H54 (cell line): ENCODE results near the gene PHOX2B.
"Not testable (repeated sequence)": the region's sequence is repeated elsewhere in the genome, so short reads cannot be mapped to it uniquely, and the experiment has no call there.

ENCODE experiments used
- DNase-seq: peaks from one replicate; pipeline ENCODE4 v3.0.0; 2011; ENCODE audit warnings: low spot score, mixed read lengths; ENCODE audit not compliant: insufficient read length
- FAIRE-seq: peaks from 3 replicates; lab custom pipeline; 2011; peaks lifted over from hg19 to GRCh38; lab: Jason Lieb, UNC
- POLR2A ChIP-seq: IDR thresholded peaks from 2 replicates; pipeline ENCODE4 v1.6.1; 2011; ENCODE audit warnings: low read depth, mild to moderate bottlenecking, low read length

Gene PHOX2B

GRCh38 chr4:41744572-41745291 is 3.8 kb downstream of the PHOX2B start:
- TF ChIP-seq POLR2A: no peak
- FAIRE-seq (no peak), DNase-seq (no peak)

- TF ChIP-seq POLR2A: no peak
- DNase-seq (no peak), FAIRE-seq (no peak)
These were observed 7.2 kb downstream of the PHOX2B start for GRCh38 chr4:41741354-41741753.

- DNase-seq, FAIRE-seq: not testable (repeated sequence)
These were observed 11.0 kb downstream of the PHOX2B start for GRCh38 chr4:41737491-41737890.

- no peak for DNase-seq
- peak; percentile 50 for FAIRE-seq
- TF ChIP-seq POLR2A: no peak
These were observed 14.2 kb downstream of the PHOX2B start for GRCh38 chr4:41734371-41734770.

GRCh38 chr4:41731569-41732126 is 16.9 kb downstream of the PHOX2B start:
- FAIRE-seq (no peak), DNase-seq (no peak)

GRCh38 chr4:41728573-41728913 is 20.0 kb downstream of the PHOX2B start:
- FAIRE-seq: no peak
- TF ChIP-seq POLR2A: no peak
- no peak for DNase-seq

More at GRCh38 chr4:41731569-41732126, 16.9 kb downstream of the PHOX2B start:
- no peak for TF ChIP-seq POLR2A

- DNase-seq: no peak
- no peak for FAIRE-seq
- no peak for TF ChIP-seq POLR2A
These were observed 20.5 kb downstream of the PHOX2B start for GRCh38 chr4:41727861-41728572.

- TF ChIP-seq POLR2A: no peak
- no peak for DNase-seq
- no peak for FAIRE-seq
These were observed 23.3 kb downstream of the PHOX2B start for GRCh38 chr4:41725254-41725653.

- DNase-seq: no peak
- no peak for TF ChIP-seq POLR2A
- FAIRE-seq: no peak
These were observed 25.2 kb downstream of the PHOX2B start for GRCh38 chr4:41723286-41723685.

GRCh38 chr4:41722181-41722580 is 26.3 kb downstream of the PHOX2B start:
- DNase-seq (no peak), FAIRE-seq (no peak)
- TF ChIP-seq POLR2A: no peak

- TF ChIP-seq POLR2A: no peak
- DNase-seq: no peak
- FAIRE-seq: no peak
These were observed 29.1 kb downstream of the PHOX2B start for GRCh38 chr4:41719417-41719816.

GRCh38 chr4:41718907-41719306 is 29.6 kb downstream of the PHOX2B start:
- FAIRE-seq (no peak), DNase-seq (no peak)
- TF ChIP-seq POLR2A: no peak

GRCh38 chr4:41715155-41715554 is 33.4 kb downstream of the PHOX2B start:
- no peak for TF ChIP-seq POLR2A
- FAIRE-seq: no peak
- DNase-seq: no peak

GRCh38 chr4:41714364-41715000 is 34.0 kb downstream of the PHOX2B start:
- FAIRE-seq (no peak), DNase-seq (no peak)
- TF ChIP-seq POLR2A: no peak

GRCh38 chr4:41713768-41714167 is 34.8 kb downstream of the PHOX2B start:
- DNase-seq (no peak), FAIRE-seq (no peak)
- no peak for TF ChIP-seq POLR2A
